HCT116 (cell line): ENCODE data around the gene LIG1. TPM values are rescaled to one million over a fixed set of nuclear protein-coding genes. Genes with fewer than 3 reads are reported as not detected.

Experiments
- ATAC-seq: fragments of 200-7000 bp; cut with Tn5 transposase; 2 replicates; pipeline ENCODE4 v1.9.1; 2020; ENCODE audit warnings: mild to moderate bottlenecking, moderate library complexity
- BruUV-seq: library from RNA; stranded (reverse); fragments of 400-500 nt; replicated peaks from 2 replicates; lab custom pipeline; 2021; lab: Mats Ljungman, UMichigan
- CTCF ChIA-PET: fragments of 300-600 bp; sonication (Branson Sonifier 250); formaldehyde crosslinking; loops from one replicate; lab custom pipeline; 2021; ENCODE audit warnings: antibody characterized with exemption; lab: Charles Lee
- POLR2A ChIA-PET: fragments of 300-600, 350-600 bp; sonication (Branson Sonifier 250); formaldehyde crosslinking; loops from one replicate; lab custom pipeline; 2021; ENCODE audit warnings: antibody characterized with exemption; lab: Charles Lee
- RAD21 ChIA-PET, 2 experiments: fragments of 300-600 bp; sonication (Branson Sonifier 250); formaldehyde crosslinking; loops; one replicate each; lab custom pipeline; 2023; ENCODE audit warnings: low total read pairs in 2 of 2; ENCODE audit not compliant: uncharacterized antibody in 2 of 2, unreplicated experiment in 2 of 2, low non-redundant PET in 1 of 2; lab: Charles Lee
- DNase-seq: peaks from one replicate; pipeline ENCODE4 v3.0.0-alpha.2; 2010; ENCODE audit warnings: low read depth, low spot score
- H2AFZ ChIP-seq: fragments of 200-600 bp; shearing (Covaris generic), sonication (generic); 2 replicates; pipeline ENCODE4 v1.6.1; 2017; ENCODE audit warnings: low read depth, mixed run types, mixed read lengths, antibody characterized with exemption, low read length; ENCODE audit not compliant: poor library complexity, severe bottlenecking
- H3K27ac ChIP-seq: 2 replicates; pipeline ENCODE4 v1.5.1; 2012; ENCODE audit warnings: low read depth, low read length
- H3K27me3 ChIP-seq: fragments of 200-600 bp; sonication (generic); 2 replicates; pipeline ENCODE4 v1.6.1; 2016; ENCODE audit warnings: mixed run types, low read length, mixed read lengths; ENCODE audit not compliant: insufficient read depth
- H3K36me3 ChIP-seq, 2 experiments: fragments of 200-500 bp in 1 of 2; fragments of 200-600 bp in 1 of 2; sonication (Bioruptor generic) in 1 of 2; sonication (generic) in 1 of 2; 2 replicates each; pipeline versions ENCODE4 v1.5.1 to v1.6.1; 2014 to 2016; ENCODE audit warnings: low read length in 2 of 2, inconsistent platforms in 1 of 2, mixed read lengths in 1 of 2, mixed run types in 1 of 2; ENCODE audit not compliant: insufficient read depth in 2 of 2, control insufficient read depth in 1 of 2
- H3K4me1 ChIP-seq, 2 experiments: fragments of 200-600 bp in 1 of 2; sonication (generic) in 1 of 2; 2 replicates each; pipeline versions ENCODE4 v1.5.1 to v1.6.1; 2012 to 2017; ENCODE audit warnings: low read length in 2 of 2, inconsistent platforms in 1 of 2, mild to moderate bottlenecking in 1 of 2, mixed read lengths in 1 of 2, mixed run types in 1 of 2, moderate library complexity in 1 of 2; ENCODE audit not compliant: insufficient read depth in 2 of 2, control insufficient read depth in 1 of 2
- H3K4me2 ChIP-seq: fragments of 200-600 bp; sonication (generic); 2 replicates; pipeline ENCODE4 v1.6.1; 2017; ENCODE audit warnings: mixed run types, low read length, mixed read lengths
- H3K4me3 ChIP-seq, 2 experiments: fragments of 200-600 bp in 1 of 2; sonication (generic) in 1 of 2; replicated peaks in 1 of 2; 2 replicates each; pipeline ENCODE4 v1.5.1; 2011 to 2016; ENCODE audit warnings: low read length in 2 of 2, control low read depth in 1 of 2, low read depth in 1 of 2, mild to moderate bottlenecking in 1 of 2, mixed read lengths in 1 of 2, mixed run types in 1 of 2
- H3K79me2 ChIP-seq: fragments of 200-600 bp; sonication (generic); 2 replicates; pipeline ENCODE4 v1.6.1; 2017; ENCODE audit warnings: mild to moderate bottlenecking, mixed run types, low read length, moderate library complexity, mixed read lengths; ENCODE audit not compliant: insufficient read depth
- H3K9ac ChIP-seq: fragments of 200-600 bp; sonication (generic); 2 replicates; pipeline ENCODE4 v1.6.1; 2016; ENCODE audit warnings: low read length, mixed read lengths
- H3K9me2 ChIP-seq: fragments of 200-600 bp; sonication (generic), shearing (Covaris generic); 2 replicates; pipeline ENCODE4 v1.6.1; 2017; ENCODE audit warnings: mixed run types, mild to moderate bottlenecking, moderate library complexity; ENCODE audit not compliant: insufficient read depth
- H3K9me3 ChIP-seq, 2 experiments: fragments of 200-500 bp in 1 of 2; fragments of 200-600 bp in 1 of 2; sonication (Bioruptor generic) in 1 of 2; sonication (generic) in 1 of 2; 2 replicates each; pipeline ENCODE4 v1.6.1; 2014 to 2017; ENCODE audit warnings: low read length in 2 of 2, mixed read lengths in 2 of 2, inconsistent platforms in 1 of 2, low read depth in 1 of 2, mild to moderate bottlenecking in 1 of 2, mixed run types in 1 of 2, moderate library complexity in 1 of 2; ENCODE audit not compliant: control insufficient read depth in 1 of 2, insufficient read depth in 1 of 2
- H4K20me1 ChIP-seq: fragments of 200-600 bp; sonication (generic), shearing (Covaris generic); 2 replicates; pipeline ENCODE4 v1.6.1; 2017; ENCODE audit warnings: mixed run types, mild to moderate bottlenecking, moderate library complexity; ENCODE audit not compliant: insufficient read depth
- CBX3 ChIP-seq: IDR thresholded peaks from 2 replicates; pipeline ENCODE4 v1.6.1; 2012; ENCODE audit warnings: low read depth
- CEBPB ChIP-seq: IDR thresholded peaks from 2 replicates; pipeline ENCODE4 v1.6.1; 2012; ENCODE audit warnings: low read depth
- EGR1 ChIP-seq: IDR thresholded peaks from 2 replicates; pipeline ENCODE4 v1.6.1; 2012; ENCODE audit warnings: low read depth
- ELF1 ChIP-seq: IDR thresholded peaks from 2 replicates; pipeline ENCODE4 v1.6.1; 2012; ENCODE audit warnings: low read depth, borderline replicate concordance
- FOSL1 ChIP-seq: IDR thresholded peaks from 2 replicates; pipeline ENCODE4 v1.6.1; 2012; ENCODE audit warnings: low read depth
- JUND ChIP-seq: IDR thresholded peaks from 2 replicates; pipeline ENCODE4 v1.6.1; 2012
- POLR2AphosphoS5 ChIP-seq: IDR thresholded peaks from 2 replicates; pipeline ENCODE4 v1.6.1; 2011; ENCODE audit warnings: mild to moderate bottlenecking, low read depth, low read length, moderate library complexity
- RAD21 ChIP-seq: IDR thresholded peaks from 2 replicates; pipeline ENCODE4 v1.6.1; 2012; ENCODE audit warnings: low read depth, mild to moderate bottlenecking
- SIN3A ChIP-seq: IDR thresholded peaks from 2 replicates; pipeline ENCODE4 v1.6.1; 2012; ENCODE audit warnings: low read depth
- SP1 ChIP-seq: IDR thresholded peaks from 2 replicates; pipeline ENCODE4 v1.6.1; 2012; ENCODE audit warnings: low read depth
- SRF ChIP-seq: IDR thresholded peaks from 2 replicates; pipeline ENCODE4 v1.6.1; 2012; ENCODE audit warnings: low read depth
- YY1 ChIP-seq: IDR thresholded peaks from 2 replicates; pipeline ENCODE4 v1.6.1; 2011; ENCODE audit warnings: low read length, low read depth, moderate library complexity, mild to moderate bottlenecking; ENCODE audit not compliant: insufficient replicate concordance; ENCODE audit errors: extremely low read depth
- ZNF274 ChIP-seq: fragments of 200-500 bp; sonication (Bioruptor generic); IDR thresholded peaks from 2 replicates; pipeline ENCODE4 v1.6.1; 2014; ENCODE audit warnings: mild to moderate bottlenecking, low read depth, low read length, inconsistent platforms
- intact Hi-C: fragments of 100-400 bp; cut with micrococcal nuclease; formaldehyde crosslinking; loops from 2 replicates; pipeline ENCODE4 v1.10.0; 2022
- total RNA-seq: library from RNA; stranded (reverse); gene quantifications from one replicate; pipeline ENCODE4 v1.2.1, GENCODE V29; 2021; ENCODE audit not compliant: unreplicated experiment
- TF ChIP-seq, protein P1 (sequence below), 3 experiments: fragments of 200-600 bp in 1 of 3; sonication (generic) in 1 of 3; IDR thresholded peaks in 2 of 3; conservative IDR thresholded peaks in 1 of 3; 2 replicates each; pipeline ENCODE4 v1.5.1; 2012 to 2017; ENCODE audit warnings: low read depth in 2 of 3, low read length in 2 of 3, antibody characterized with exemption in 1 of 3, borderline replicate concordance in 1 of 3, control low read depth in 1 of 3, mild to moderate bottlenecking in 1 of 3, mixed read lengths in 1 of 3, mixed run types in 1 of 3, moderate library complexity in 1 of 3; ENCODE audit not compliant: insufficient read depth in 1 of 3
- TF ChIP-seq, protein P2 (sequence below): IDR thresholded peaks from 2 replicates; pipeline ENCODE4 v1.6.1; 2011; ENCODE audit warnings: mild to moderate bottlenecking, low read length, moderate library complexity; ENCODE audit not compliant: insufficient replicate concordance; ENCODE audit errors: extremely low read depth
- TF ChIP-seq, protein P3 (sequence below): IDR thresholded peaks from 2 replicates; pipeline ENCODE4 v1.6.1; 2012; ENCODE audit warnings: low read depth
- TF ChIP-seq, protein P4 (sequence below): IDR thresholded peaks from 2 replicates; pipeline ENCODE4 v1.6.1; 2012

Gene LIG1
- total RNA-seq, 1 experiment from 2014 or later = 122 TPM

DNA sequence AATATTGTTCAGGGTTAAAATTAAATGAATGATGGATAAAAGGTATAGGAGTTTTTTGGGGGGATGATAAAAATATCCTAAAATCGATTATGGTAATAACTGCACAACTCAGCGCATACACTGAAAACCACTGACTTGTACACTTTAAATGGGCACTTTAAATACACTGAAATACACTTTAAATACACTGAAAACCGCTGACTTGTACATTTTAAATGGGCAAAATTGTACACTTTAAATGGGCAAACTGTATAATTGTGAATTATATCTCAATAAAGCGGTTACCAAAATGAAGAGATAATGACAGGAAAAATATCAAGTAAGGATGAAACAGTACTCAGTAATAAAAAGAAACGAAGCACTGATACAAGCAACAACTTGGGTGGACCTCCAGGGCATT, 1.5 kb downstream of the LIG1 start:
- H4K20me1 ChIP-seq = no peaks in the 10 kb centered on the region; the same call in 1 of the 2 replicates
- no peak overlapping the region for H2AFZ ChIP-seq
- no peak overlapping the region for H3K4me3 ChIP-seq
- no peaks in the 10 kb centered on the region for H3K9me3 ChIP-seq
- intact Hi-C loops = no loop called here
- no peaks in the 10 kb centered on the region for H3K9me2 ChIP-seq
- peaks cover 10 to 15% of the 10 kb centered on the region in 2 experiments; a peak in 3 of 4 replicates for H3K4me1 ChIP-seq
- POLR2A ChIA-PET = no interaction called here
- H3K4me2 ChIP-seq = peak overlapping the region; percentile 100
- BruUV-seq = no TSS peak
- ATAC-seq (no peak), DNase-seq (no peak)
- H3K36me3 ChIP-seq = peaks cover 10 to 19% of the 10 kb centered on the region in 2 experiments; a peak in 3 of 4 replicates
- peaks cover 59% of the 10 kb centered on the region for H3K79me2 ChIP-seq
- H3K9ac ChIP-seq = no peak overlapping the region
- CTCF ChIA-PET = interaction anchor here (1.0 to 1.3 kb wide), 2 partner anchors 16 to 205 kb away, joined by 3 to 4 read pairs; no protein-coding TSS in a partner anchor
- RAD21 ChIA-PET = no interaction called here
- no peaks in the 10 kb centered on the region for H3K27me3 ChIP-seq
- no peak for TF ChIP-seq SRF
- no peak for TF ChIP-seq FOSL1
- TF ChIP-seq ELF1 = no peak
- TF ChIP-seq RAD21 = no peak
- TF ChIP-seq, protein P1, sequence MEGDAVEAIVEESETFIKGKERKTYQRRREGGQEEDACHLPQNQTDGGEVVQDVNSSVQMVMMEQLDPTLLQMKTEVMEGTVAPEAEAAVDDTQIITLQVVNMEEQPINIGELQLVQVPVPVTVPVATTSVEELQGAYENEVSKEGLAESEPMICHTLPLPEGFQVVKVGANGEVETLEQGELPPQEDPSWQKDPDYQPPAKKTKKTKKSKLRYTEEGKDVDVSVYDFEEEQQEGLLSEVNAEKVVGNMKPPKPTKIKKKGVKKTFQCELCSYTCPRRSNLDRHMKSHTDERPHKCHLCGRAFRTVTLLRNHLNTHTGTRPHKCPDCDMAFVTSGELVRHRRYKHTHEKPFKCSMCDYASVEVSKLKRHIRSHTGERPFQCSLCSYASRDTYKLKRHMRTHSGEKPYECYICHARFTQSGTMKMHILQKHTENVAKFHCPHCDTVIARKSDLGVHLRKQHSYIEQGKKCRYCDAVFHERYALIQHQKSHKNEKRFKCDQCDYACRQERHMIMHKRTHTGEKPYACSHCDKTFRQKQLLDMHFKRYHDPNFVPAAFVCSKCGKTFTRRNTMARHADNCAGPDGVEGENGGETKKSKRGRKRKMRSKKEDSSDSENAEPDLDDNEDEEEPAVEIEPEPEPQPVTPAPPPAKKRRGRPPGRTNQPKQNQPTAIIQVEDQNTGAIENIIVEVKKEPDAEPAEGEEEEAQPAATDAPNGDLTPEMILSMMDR (IDR thresholded peaks at IDR 0.05 in 2 of 3, conservative IDR thresholded peaks at IDR 0.05 in 1 of 3; ENCODE audit: borderline replicate concordance in 1 of 3, insufficient read depth in 1 of 3, low read depth in 2 of 3, low read length in 2 of 3) = no peak
- TF ChIP-seq SIN3A = no peak
- TF ChIP-seq ZNF274 = no peak
- TF ChIP-seq CBX3 = no peak
- TF ChIP-seq SP1 = no peak
- TF ChIP-seq YY1 = no peak
- TF ChIP-seq, protein P2, sequence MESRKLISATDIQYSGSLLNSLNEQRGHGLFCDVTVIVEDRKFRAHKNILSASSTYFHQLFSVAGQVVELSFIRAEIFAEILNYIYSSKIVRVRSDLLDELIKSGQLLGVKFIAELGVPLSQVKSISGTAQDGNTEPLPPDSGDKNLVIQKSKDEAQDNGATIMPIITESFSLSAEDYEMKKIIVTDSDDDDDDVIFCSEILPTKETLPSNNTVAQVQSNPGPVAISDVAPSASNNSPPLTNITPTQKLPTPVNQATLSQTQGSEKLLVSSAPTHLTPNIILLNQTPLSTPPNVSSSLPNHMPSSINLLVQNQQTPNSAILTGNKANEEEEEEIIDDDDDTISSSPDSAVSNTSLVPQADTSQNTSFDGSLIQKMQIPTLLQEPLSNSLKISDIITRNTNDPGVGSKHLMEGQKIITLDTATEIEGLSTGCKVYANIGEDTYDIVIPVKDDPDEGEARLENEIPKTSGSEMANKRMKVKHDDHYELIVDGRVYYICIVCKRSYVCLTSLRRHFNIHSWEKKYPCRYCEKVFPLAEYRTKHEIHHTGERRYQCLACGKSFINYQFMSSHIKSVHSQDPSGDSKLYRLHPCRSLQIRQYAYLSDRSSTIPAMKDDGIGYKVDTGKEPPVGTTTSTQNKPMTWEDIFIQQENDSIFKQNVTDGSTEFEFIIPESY = no peak
- TF ChIP-seq JUND = no peak
- no peak for TF ChIP-seq CEBPB
- no peak for TF ChIP-seq POLR2AphosphoS5
- TF ChIP-seq EGR1 = no peak
- TF ChIP-seq, protein P3, sequence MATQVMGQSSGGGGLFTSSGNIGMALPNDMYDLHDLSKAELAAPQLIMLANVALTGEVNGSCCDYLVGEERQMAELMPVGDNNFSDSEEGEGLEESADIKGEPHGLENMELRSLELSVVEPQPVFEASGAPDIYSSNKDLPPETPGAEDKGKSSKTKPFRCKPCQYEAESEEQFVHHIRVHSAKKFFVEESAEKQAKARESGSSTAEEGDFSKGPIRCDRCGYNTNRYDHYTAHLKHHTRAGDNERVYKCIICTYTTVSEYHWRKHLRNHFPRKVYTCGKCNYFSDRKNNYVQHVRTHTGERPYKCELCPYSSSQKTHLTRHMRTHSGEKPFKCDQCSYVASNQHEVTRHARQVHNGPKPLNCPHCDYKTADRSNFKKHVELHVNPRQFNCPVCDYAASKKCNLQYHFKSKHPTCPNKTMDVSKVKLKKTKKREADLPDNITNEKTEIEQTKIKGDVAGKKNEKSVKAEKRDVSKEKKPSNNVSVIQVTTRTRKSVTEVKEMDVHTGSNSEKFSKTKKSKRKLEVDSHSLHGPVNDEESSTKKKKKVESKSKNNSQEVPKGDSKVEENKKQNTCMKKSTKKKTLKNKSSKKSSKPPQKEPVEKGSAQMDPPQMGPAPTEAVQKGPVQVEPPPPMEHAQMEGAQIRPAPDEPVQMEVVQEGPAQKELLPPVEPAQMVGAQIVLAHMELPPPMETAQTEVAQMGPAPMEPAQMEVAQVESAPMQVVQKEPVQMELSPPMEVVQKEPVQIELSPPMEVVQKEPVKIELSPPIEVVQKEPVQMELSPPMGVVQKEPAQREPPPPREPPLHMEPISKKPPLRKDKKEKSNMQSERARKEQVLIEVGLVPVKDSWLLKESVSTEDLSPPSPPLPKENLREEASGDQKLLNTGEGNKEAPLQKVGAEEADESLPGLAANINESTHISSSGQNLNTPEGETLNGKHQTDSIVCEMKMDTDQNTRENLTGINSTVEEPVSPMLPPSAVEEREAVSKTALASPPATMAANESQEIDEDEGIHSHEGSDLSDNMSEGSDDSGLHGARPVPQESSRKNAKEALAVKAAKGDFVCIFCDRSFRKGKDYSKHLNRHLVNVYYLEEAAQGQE = no peak
- TF ChIP-seq, protein P4, sequence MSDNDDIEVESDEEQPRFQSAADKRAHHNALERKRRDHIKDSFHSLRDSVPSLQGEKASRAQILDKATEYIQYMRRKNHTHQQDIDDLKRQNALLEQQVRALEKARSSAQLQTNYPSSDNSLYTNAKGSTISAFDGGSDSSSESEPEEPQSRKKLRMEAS = no peak
- no peak overlapping the region for H3K27ac ChIP-seq
